ENCODE measurements around the gene FAM117A. TPM values are rescaled to one million over a fixed set of nuclear protein-coding genes. Genes with fewer than 3 reads are reported as not detected.

The FAM117A gene
- total RNA-seq, 1 experiment from 2014 or later: 26.2 TPM

DNA sequence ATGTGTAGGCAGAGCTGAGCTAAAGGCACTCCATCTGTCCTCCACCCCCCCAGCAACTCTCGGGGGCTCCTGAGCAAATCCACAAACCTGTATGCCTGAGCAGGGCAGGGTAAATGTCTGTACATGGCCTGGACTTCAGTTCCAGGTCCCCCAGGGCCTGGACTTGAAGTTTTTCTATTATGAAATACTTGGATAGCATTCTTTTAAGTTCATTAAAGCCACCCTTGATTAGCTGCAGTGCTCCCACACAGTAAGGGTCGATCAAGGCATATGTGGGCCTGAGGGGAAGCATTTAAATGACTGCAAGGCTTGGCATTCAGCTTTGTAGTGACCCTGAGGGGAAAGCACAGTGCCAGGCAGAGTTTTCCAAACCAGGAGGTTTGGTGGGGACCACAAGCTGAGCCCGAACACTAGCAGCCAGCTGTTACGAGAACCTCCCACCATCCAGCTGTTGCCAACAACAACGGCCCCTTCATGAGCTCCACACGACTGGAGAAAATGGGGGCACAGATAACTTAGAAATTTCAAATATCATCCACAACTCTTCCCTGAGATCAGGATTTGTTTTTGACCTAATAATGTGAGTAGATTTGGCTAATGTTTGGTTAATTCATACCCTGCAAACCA, 6.7 kb downstream of the FAM117A start:
- Mint-ChIP-seq H3K9me3 (no peaks in the 10 kb centered on the region), H3K4me3 (no peak overlapping the region), H3K4me1 (peaks cover 51% of the 10 kb centered on the region), H3K27ac (peak overlapping the region; percentile 34; the same call in 1 of the 2 replicates), H3K36me3 (peaks cover 9% of the 10 kb centered on the region), H3K27me3 (ENCODE audit: low read depth) (no peaks in the 10 kb centered on the region)
- POLR2A ChIA-PET: no interaction called here
- CTCF ChIA-PET: interaction anchor here (1.5 kb wide), 1 partner anchor 49 kb away, joined by 4 read pairs; the partner anchor contains the start of gene SLC35B1
- no peak for DNase-seq (ENCODE audit: low spot score)
- no peak for ATAC-seq
- TF ChIP-seq FOXP4 (CRISPR knock-in tag; IDR thresholded peaks at IDR 0.05) (no peak), TCF7 (CRISPR knock-in tag; IDR thresholded peaks at IDR 0.05; ENCODE audit: low read depth) (no peak), NR3C1 (CRISPR knock-in tag; conservative IDR thresholded peaks at IDR 0.05; ENCODE audit: low read depth) (no peak), ZBTB43 (CRISPR knock-in tag; IDR thresholded peaks at IDR 0.05) (no peak), SMAD4 (CRISPR knock-in tag; IDR thresholded peaks at IDR 0.05) (no peak), E2F1 (CRISPR knock-in tag; IDR thresholded peaks at IDR 0.05) (no peak), CDX4 (CRISPR knock-in tag; IDR thresholded peaks at IDR 0.05; ENCODE audit: borderline replicate concordance) (no peak), PRDM15 (CRISPR knock-in tag; IDR thresholded peaks at IDR 0.05) (no peak), ERG (CRISPR knock-in tag; IDR thresholded peaks at IDR 0.05) (no peak), STAT6 (CRISPR knock-in tag; conservative IDR thresholded peaks at IDR 0.05; ENCODE audit: low read depth) (no peak), EMX1 (CRISPR knock-in tag; IDR thresholded peaks at IDR 0.05) (no peak), MXD4 (CRISPR knock-in tag; IDR thresholded peaks at IDR 0.05; ENCODE audit: borderline replicate concordance) (no peak), NFATC4 (CRISPR knock-in tag; IDR thresholded peaks at IDR 0.05) (no peak)
- TF ChIP-seq, protein P1, sequence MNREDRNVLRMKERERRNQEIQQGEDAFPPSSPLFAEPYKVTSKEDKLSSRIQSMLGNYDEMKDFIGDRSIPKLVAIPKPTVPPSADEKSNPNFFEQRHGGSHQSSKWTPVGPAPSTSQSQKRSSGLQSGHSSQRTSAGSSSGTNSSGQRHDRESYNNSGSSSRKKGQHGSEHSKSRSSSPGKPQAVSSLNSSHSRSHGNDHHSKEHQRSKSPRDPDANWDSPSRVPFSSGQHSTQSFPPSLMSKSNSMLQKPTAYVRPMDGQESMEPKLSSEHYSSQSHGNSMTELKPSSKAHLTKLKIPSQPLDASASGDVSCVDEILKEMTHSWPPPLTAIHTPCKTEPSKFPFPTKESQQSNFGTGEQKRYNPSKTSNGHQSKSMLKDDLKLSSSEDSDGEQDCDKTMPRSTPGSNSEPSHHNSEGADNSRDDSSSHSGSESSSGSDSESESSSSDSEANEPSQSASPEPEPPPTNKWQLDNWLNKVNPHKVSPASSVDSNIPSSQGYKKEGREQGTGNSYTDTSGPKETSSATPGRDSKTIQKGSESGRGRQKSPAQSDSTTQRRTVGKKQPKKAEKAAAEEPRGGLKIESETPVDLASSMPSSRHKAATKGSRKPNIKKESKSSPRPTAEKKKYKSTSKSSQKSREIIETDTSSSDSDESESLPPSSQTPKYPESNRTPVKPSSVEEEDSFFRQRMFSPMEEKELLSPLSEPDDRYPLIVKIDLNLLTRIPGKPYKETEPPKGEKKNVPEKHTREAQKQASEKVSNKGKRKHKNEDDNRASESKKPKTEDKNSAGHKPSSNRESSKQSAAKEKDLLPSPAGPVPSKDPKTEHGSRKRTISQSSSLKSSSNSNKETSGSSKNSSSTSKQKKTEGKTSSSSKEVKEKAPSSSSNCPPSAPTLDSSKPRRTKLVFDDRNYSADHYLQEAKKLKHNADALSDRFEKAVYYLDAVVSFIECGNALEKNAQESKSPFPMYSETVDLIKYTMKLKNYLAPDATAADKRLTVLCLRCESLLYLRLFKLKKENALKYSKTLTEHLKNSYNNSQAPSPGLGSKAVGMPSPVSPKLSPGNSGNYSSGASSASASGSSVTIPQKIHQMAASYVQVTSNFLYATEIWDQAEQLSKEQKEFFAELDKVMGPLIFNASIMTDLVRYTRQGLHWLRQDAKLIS (CRISPR knock-in tag; IDR thresholded peaks at IDR 0.05; ENCODE audit: borderline replicate concordance): no peak
- TF ChIP-seq, protein P2, sequence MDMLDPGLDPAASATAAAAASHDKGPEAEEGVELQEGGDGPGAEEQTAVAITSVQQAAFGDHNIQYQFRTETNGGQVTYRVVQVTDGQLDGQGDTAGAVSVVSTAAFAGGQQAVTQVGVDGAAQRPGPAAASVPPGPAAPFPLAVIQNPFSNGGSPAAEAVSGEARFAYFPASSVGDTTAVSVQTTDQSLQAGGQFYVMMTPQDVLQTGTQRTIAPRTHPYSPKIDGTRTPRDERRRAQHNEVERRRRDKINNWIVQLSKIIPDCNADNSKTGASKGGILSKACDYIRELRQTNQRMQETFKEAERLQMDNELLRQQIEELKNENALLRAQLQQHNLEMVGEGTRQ (CRISPR knock-in tag; IDR thresholded peaks at IDR 0.05): no peak
- TF ChIP-seq, protein P3, sequence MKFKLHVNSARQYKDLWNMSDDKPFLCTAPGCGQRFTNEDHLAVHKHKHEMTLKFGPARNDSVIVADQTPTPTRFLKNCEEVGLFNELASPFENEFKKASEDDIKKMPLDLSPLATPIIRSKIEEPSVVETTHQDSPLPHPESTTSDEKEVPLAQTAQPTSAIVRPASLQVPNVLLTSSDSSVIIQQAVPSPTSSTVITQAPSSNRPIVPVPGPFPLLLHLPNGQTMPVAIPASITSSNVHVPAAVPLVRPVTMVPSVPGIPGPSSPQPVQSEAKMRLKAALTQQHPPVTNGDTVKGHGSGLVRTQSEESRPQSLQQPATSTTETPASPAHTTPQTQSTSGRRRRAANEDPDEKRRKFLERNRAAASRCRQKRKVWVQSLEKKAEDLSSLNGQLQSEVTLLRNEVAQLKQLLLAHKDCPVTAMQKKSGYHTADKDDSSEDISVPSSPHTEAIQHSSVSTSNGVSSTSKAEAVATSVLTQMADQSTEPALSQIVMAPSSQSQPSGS (CRISPR knock-in tag; IDR thresholded peaks at IDR 0.05; ENCODE audit: borderline replicate concordance, low read depth): no peak
